GM19372 (cell line): ENCODE data around the gene UTP14A.

Source experiments
- ATAC-seq: cut with Tn5 transposase; IDR thresholded peaks from one replicate; pipeline ENCODE4 v1.9.1; 2021; ENCODE audit warnings: mild to moderate bottlenecking, low read depth, moderate library complexity; ENCODE audit not compliant: unreplicated experiment

Gene UTP14A

DNA sequence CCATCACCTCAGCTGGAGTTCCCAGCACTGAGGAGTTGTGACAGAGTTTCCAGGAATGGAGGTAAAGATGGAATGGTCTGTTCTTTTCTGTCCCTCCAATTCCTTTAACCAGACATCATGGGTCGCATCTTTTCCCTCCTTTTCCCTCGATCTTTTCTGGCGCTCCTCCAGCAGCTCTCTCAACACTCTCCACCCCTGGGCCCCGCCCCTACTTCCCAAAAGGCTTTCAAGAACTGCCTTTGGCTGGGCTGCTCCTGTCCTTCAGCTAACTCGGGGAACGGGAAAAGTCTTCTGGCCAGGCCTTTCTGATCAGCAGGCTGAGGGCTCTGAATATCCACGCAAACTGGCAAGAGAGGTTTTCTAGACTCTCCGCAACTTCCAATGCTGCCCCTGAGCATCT is 34.0 kb downstream of the UTP14A start:
- no peak for ATAC-seq

DNA sequence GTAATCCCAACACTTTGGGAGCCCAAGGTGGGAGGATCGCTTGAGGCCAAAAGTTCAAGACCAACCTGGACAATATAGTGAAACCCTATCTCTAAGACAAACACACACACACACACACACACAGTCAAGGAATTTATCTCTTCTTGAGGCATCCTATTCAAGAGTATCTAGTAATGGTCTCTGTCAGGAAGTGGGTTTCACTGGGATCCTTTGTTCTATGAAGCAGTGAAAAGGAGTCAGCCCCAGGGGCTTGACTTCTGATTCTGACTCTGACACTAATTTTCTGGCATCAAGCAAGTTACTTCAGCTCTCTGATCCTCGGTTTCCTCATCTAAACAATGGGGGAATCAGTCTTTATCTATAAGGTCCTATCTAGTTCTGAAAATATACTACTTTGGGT is 34.8 kb downstream of the UTP14A start:
- no peak for ATAC-seq

DNA sequence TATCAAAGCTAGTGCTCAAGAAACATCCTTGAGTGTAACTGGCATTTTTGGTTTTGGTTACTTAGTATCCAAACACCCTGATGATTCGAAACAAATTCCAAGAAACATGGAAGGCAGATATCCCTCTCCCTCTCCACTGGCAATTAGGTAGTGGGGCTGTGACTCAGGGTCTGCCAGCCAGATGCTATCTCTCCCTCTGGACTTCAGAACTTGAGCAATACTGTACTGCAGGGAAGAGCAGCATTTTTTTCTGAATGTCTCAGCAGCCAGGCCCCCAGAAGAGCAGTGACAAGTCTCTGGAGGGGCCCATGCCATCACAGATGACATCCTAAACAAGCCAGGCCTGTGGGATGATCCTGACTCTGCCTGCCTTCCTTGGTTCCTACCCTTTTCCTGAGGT is 39.2 kb downstream of the UTP14A start:
- no peak for ATAC-seq

DNA sequence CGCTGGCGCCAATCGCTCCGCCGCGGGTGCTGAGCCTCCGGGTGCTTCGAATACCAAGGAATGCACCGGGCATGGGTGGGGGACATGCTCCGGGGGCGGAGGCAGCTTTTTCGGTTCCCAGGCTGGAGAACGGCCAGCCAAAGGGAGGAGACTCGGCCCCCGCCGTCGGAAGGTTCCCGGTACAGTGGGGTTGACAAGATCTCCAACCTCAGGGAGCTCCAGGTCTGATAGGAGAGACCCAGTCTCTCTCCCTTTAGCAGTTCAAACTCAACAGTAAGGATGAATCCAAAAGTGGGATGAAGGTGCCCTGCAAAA is 47.3 kb downstream of the UTP14A start:
- no peak for ATAC-seq

DNA sequence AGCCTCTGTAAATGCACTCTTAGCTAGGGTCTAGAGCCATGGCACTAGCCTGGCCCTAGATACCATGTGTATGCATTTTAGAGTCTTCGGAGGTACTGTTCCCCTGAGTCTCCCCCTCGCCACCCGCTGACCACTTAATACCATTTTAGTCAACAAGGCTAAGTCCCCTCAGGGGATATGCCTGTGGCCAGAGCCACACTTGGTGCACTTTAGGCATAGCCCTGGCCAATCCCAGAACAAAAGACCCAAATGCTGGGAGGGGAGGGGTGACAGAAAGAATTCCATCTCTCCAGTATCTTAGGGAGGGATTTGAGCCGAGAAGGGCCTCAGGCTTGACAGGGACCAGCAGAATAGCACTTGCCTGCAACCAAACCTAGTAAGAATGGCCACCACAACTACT is 47.9 kb downstream of the UTP14A start:
- no peak for ATAC-seq

DNA sequence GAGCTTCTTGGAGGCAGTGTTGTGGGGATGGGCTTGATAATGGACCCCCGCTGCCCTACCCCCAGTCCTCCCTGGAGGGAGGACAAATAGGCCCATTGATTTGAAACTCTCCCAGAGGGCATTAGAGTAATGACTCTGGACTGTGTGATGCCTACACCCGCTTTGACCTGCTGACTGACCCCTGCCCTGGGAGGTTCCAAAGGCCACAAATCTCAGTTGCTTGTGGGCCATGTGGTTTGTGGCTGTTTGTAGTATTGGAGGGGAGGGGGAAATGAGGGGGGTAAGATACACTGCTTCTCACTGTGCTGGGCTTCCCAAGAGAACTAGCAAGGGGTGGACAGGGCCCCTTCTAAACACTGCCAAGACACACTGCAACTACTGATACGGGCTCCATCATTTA is 48.8 kb downstream of the UTP14A start:
- no peak for ATAC-seq

DNA sequence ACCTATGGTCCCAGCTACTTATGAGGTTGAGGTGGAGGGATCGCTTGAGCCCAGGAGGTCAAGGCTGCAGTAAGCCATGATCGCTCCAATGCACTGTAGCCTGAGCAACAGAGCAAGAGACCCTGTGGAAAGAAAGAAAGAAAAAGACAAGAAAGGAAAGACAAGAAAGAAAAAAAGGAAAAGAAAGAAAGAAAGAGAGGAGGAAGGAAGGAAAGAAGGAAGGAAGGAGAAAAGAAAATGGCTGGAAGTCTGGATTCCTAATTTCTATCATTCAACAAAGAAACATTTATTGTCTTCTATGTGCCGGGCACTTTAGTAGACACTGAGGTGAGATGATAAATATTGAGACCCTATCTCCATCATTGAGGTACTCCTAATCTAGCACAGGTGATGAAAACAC is 49.7 kb downstream of the UTP14A start:
- ATAC-seq, result no peak

DNA sequence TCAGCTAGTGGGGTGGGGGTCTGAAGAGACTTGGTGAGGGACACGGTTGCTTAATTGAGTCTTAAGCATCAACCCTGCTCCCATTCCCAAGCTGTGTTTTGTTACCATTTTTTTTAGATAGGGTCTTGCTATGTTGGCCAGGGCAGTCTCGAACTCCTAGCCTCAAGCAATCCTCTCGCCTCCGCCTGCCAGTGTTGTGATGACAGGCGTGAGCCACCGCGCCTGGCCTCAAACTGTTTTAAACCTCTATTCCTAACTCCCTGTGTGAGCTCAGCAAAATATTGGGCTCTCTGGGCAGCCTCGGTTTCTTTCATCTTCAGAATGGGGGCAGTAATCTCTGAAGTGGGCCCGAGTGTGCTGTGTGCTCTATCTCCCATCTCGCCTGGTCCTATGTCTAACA is 50.2 kb downstream of the UTP14A start:
- ATAC-seq, result no peak

DNA sequence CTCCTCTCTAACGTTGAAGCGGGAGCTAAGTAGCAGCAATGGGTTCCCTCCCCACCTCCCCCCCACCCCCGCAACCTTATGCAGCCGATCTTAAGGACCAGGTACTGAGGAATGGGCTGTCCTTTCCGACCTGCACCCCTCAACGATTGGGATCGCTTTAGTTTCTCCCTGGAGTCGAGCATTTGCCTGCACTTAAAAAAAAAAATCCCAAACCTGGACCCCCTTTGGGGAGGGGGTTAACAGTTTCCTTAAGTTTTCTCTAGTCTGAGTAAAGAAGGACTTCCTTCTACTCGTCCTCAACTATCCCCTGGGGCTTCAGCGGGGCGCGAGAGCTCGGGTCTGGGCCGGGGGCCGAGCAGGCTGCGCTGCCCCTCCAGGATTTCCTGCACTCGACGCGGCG is 50.8 kb downstream of the UTP14A start:
- no peak for ATAC-seq

DNA sequence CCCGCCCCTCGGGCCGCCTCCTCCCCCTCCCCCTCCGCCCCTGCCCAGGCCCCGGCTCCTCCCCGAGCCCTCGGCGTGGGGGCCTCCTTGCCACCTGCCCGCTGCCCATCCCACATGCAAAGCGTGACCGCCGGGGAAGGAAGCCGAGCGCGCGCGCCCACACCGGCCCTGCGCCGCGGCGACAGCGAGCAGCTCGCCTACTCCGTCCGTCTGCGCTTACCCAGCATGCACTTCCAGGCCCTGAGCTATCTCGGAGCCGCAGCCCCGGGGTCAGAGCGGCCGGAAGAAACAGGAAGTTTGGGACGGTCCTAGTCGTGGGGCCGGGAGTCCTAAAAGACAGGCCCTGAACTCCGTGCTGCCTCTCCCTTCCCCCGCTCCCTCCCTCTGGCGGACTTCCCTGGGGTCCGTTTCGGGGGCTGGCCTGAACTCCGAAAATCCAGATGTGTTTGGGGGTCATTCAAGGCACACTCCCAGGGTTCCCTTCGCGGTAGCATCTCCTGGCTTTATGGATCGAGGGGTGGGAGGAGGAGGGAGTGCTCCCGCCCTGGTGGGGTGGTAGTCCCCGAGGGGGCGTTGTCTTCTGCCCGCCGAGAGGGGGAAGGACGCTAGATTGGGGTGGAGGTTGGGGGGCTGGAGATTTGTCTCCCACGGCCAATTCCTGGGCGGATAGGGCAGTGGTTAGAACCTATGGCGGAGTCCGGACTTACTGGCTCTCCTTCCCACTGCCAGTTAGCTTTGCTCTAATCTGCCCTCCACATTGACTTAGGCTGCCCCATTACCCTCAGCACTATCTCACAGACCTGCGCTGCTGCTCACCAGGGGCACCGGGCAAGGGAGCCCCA is 51.5 kb downstream of the UTP14A start:
- peak; percentile 73 for ATAC-seq

DNA sequence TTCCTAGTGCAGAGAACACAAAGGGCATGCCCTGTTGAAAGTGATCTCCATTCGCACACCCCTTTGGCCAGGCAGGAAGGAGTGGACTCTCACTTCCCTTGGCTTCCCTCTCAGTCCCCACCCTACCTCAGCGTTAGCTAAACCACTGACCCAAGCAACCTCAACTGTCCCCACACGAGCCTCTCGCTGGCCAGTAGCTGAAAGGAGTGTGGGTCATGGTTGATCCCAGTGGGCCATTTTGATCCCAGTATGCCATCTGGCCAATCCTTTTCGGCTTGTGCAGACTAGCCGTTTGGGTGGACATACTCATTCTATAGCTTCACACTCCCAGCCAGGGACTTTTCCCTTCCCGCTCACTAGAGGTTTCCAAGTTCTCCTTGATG is 52.1 kb downstream of the UTP14A start:
- no peak for ATAC-seq

DNA sequence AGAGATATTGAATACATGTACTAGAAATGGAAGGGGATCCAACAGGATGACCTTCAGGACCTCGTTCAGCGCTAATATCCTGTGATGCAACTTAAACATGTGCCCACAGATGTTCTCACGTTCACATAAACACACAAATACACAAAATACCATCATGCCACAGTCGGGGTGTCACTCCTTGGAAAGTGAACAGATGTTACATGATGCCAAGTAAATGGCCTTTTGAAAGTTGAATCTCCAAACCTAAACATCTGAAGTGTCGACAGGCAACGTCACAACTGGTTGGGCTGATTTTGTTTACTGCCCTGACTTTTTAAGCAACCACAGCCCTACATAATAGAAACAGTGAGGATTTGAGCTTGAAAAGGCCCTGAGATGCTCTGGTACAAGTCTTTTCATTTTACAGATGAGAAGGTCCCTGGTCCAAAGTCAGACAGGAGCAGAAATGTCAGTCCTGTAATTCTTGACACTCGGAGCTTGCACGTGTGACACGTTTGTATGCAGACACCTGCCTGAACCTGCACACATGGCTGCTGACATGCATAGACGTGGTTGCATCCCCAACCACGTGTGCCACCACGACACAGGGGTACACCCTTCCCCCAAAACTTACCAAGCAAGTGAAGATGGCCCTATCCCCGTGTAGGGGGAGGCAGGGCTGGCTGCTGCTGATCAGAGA is 53.0 kb downstream of the UTP14A start:
- no peak for ATAC-seq

DNA sequence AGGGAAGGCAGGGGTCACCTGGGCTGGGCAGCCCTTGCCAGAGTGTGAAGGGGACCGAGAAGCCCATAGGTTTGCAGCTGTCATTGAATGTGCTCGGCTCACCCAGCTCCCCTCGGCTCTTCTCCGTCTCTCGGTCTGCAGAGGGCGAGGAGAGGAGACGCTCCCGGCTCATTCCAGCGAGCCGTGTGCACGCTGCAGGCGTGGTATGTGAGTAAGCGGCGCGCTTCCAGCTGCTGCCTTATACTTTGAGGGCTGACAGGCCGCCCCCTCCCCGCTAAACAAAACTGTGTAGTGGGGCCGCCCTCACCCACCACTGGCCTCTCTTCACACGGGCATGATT is 53.5 kb downstream of the UTP14A start:
- no peak for ATAC-seq

DNA sequence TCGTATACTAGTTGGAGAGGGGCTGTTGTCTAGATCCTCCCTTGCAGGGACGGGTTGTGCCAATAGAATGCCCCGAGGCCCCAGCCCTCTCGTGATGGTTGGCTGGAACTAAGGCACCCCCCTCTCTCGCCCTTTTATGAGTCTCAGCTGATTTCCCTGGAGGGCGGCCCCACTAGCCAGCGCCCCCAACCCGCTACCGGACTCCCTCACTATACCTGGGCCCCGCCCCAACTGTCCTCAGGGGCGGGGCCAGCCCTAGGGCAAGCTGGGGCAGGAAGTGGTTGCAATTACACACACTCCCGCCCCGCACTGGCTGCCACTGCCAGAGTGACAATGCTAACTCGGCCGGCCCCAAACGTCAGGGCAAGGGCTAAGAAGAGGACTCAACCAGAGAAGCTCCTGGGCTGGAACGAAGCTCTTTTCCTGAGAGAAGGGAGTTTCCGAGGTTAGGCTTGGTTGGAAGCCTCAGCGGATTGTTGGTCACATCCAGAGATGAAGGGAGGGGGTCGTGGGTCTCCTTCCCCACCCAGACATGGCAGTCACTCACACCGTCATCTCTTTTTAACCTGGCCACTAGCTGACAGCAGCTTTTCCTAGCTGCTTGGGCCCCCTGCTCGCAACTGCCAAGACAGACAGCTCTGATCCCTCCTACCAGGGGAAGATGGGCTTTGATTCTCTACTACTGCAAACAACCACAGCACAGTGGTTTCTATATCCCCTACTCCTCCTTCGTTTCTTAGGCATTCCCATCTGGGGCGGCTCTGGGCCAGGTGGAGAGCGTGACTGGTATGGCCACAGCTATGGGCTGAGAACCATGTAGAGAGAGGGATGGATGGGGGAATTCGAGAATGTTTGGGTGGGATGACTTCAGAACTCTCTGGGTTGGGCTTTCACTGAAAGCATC is 55.5 kb downstream of the UTP14A start:
- ATAC-seq, result peak; percentile 85

DNA sequence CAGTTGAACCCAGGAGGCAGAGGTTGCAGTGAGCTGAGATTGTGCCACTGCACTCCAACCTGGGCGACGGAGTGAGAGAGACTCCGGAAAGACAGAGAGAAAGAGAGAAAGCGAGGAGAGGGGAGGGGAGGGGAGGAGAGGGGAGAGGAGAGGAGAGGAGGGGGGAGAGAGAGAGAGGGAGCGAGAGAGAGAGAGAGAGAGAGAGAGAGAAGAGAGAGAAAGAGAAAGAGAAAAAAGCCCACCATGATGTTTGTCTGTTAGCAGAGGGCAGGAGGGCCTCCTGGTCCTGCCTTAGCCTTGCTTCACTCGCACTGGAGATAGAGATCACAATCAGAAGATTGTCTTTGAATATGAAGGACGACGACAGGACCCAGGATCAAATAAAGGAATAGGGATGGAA is 57.8 kb downstream of the UTP14A start:
- ATAC-seq, result no peak

DNA sequence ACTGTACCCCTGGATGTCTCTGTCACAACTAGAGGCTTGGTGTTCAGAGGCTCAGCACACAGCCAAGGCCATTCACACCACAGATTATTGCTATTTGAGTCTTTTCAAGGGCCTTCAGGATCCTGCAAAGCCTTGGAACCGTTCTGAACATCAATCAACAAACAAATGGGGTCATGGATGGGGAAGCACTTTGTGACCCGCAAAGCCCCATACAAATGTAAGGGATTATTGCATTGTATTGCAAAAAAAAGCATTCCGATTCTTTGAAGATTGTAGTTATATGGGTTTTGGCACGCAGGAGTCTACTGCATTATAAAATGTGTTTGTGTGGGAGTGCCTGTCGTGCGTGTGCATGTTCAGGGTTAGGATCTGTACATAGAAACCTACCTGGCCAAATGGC is 59.2 kb downstream of the UTP14A start:
- no peak for ATAC-seq

DNA sequence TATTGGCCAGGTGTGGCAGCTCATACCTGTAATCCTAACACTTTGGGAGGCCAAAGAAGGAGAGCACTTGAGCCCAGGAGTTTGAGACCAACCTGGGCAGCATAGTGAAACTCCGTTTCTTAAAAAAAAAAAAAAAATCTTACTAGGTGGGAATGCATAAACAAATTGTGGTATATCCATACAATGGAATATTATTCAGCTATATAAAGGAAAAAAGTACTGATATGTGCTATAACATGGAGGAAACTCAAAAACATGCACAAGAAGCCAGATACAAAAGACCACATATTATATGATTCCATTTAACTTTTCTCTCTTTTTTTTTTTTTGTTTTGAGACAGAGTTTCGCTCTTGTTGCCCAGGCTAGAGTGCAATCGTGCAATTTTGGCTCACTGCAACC is 63.0 kb downstream of the UTP14A start:
- no peak for ATAC-seq

DNA sequence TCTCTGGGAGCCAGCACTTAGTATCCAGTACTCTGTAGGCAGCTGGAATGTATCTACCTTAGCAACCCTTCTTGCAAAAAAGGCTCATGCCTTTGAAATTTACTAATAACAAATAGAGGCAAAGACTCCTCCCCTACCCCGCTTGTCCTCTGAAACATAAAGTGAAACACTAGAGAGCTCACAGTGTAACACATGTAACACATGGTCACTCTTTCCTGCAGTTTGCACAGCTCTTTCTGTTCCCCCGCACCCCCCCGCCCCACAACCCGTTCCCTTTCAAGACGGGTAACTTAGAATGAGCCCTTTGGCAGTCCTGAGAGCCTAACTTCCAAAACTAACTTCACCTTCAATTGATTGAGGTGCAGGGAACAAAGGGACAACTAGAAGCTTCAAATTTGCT is 70.5 kb downstream of the UTP14A start:
- no peak for ATAC-seq
